ENCODE measurements around the gene GRAP2.

- TF ChIP-seq CTCF (IDR thresholded peaks at IDR 0.05; ENCODE audit: extremely low read depth in 1 of 2, insufficient read depth in 1 of 2, low read depth in 1 of 2, low read length in 2 of 2) (no peak), MAX (IDR thresholded peaks at IDR 0.05; ENCODE audit: insufficient read depth, insufficient read length) (no peak), POLR2AphosphoS5 (IDR thresholded peaks at IDR 0.05; ENCODE audit: insufficient read depth, low read depth, low read length) (no peak), EZH2 (IDR thresholded peaks at IDR 0.05; ENCODE audit: borderline replicate concordance, low read depth, low read length, severe bottlenecking) (no peak), POLR2A (IDR thresholded peaks at IDR 0.05; ENCODE audit: low read depth, low read length) (no peak), JUN (IDR thresholded peaks at IDR 0.05; ENCODE audit: borderline replicate concordance, insufficient read depth, insufficient read length, low read depth) (no peak), MYC (IDR thresholded peaks at IDR 0.05; ENCODE audit: low read depth, low read length) (no peak), FOS (IDR thresholded peaks at IDR 0.05; ENCODE audit: borderline replicate concordance, insufficient read depth, low read length) (no peak)
These were observed 84.6 kb downstream of the GRAP2 start for GRCh38 chr22:39985383-39986035.

Data from endothelial cell of umbilical vein (primary cell).